Right ventricle myocardium superior (tissue), 1 donor: ENCODE measurements around the gene VCX. TPM values are rescaled to one million over a fixed set of nuclear protein-coding genes. Genes with fewer than 3 reads are reported as not detected.
"Not testable (repeated sequence)": the region's sequence is repeated elsewhere in the genome, so short reads cannot be mapped to it uniquely, and the experiment has no call there.

ENCODE experiments used
- ATAC-seq: fragments of 200-7000 bp; cut with Tn5 transposase; one replicate; pipeline ENCODE4 v1.9.1; 2020; ENCODE audit warnings: mild to moderate bottlenecking; ENCODE audit not compliant: poor library complexity
- DNase-seq: peaks from one replicate; pipeline ENCODE4 v3.0.0-alpha.2; 2020
- intact Hi-C: fragments of 100-400 bp; cut with DNase I; formaldehyde crosslinking; loops from one replicate; pipeline ENCODE4 v1.11.2; 2022
- long read RNA-seq: library from polyadenylated mRNA; unstranded; transcript quantifications from one replicate; pipeline ENCODE4 v2.0.0, GENCODE V29; 2021
- total RNA-seq: library from RNA; stranded (reverse); fragmentation: NEBNext Ultra II Directional; extraction: Animal tissue kit (Norgen Biotek cat#: 25700); gene quantifications from one replicate; pipeline ENCODE4 v1.2.1, GENCODE V29; 2021
- donor health status: DM: no; HTN: yes; CAD: no; lungs with severe emphysema.

The VCX gene
- total RNA-seq = not detected
- long read RNA-seq = 0 reads

GRCh38 chrX:7842871-7843270 lies at the start of gene VCX:
VCX (plus strand) TSS chrX:7843171; CDS start chrX:7843204, 33 bp downstream.
- DNase-seq, intact Hi-C loops, ATAC-seq: not testable (repeated sequence)

DNA sequence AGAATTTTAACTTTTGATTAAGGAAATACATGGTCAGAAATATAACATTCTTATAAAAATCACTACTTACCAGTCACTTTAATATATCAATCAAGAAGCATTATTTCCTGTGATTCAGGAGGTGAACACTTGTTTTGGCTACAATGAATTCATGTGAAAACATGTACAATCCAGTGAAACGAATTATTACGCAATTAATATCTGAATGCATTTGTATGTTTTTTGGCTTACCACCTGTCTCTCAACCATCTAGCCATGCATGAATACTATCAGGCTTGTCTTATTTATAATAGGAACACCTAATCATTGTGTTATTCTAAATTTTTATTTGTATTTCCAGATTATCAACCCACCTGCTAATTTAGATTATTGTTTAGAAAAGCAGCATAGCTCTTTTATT lies 44.6 kb upstream of the VCX start:
- DNase-seq = no peak
- no peak for ATAC-seq
- intact Hi-C loops = no loop called here

- DNase-seq (no peak), ATAC-seq (no peak)
- intact Hi-C loops = no loop called here
Observed at GRCh38 chrX:7801711-7802110, 41.3 kb upstream of the VCX start.

DNA sequence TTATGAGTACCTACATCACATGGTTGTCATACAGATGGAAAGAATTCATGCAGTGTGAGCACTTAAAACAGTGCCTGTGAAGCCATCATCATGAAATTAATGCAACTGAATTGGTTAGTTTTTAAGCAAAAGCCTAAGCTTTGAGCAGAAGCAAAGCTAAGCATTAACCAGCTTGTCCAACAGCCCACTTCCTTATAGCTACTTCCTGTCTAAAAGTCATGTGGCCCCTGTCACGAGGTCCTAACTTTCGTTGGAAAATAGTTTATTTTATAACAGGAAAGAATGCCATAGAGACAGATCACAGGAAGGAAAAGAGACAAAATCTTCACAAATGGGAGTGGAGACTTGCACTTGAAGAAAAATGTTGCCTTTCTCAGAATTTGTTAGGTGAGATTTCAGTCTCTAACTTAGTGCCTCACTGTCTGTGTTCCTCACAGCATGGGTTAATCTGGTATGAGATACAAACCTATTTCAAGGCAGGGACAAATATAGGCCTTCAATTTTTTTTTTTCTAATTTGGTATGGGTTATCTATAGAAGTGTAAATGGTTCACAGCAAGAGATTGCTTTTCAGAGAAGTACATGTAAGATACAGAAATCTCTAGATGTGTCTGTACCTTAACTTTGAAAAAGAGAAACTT lies 27.7 kb upstream of the VCX start:
- DNase-seq (no peak), ATAC-seq (no peak)
- intact Hi-C loops = no loop called here

DNA sequence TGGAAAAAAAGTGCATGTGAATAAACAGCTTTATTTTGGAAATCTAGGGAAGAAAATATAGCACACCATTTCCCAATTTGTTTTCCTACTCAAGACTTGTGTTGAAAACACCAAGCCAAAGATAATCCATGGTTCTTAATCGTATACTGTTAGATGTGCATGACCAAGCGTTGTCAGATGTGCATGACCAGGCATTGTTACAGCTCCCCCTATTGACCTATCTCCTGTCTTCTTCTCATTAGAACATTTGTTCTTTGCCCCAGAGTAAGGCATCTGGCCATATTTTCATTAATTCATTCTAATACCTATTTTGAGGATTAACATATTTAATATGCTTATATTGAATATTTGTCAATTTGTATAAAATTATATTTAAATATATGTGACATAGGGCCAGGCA lies 14.4 kb upstream of the VCX start:
- intact Hi-C loops = no loop called here
- ATAC-seq = no peak
- no peak for DNase-seq

DNA sequence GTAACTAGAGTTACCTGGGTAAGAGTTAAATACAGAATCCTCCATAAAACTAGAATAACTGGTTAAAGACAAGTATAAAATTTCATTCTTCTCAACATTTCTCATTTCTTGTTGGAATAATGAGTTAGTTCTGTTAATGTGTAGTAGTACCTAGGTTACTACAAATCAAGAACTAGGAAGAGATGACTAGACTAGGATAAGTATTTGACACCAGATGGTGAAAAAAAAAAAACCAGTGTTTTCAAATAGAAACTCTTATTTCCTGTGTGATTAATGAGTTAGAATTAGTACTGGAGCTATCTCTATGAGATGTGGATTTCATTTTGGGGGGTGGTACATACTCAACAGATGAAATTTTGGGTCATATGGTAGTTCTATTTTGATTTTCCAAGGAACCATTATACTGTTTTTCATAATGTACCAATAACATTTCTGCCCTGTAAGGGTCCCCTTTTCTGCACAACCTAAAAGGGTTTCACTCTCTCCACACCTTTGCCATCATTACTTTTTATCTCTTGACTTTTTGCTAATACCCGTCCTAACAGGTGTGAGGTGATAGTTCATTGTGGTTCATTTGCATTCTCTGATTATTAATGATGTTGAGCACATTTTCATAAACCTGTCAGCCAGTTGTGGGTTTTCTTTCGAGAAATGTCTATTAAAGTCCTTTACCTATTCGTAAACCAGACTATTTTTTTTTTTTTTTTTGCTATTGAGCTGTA lies 1.7 kb upstream of the VCX start:
- no peak for ATAC-seq
- intact Hi-C loops = no loop called here
- no peak for DNase-seq

- DNase-seq = no peak
- no peak for ATAC-seq
- intact Hi-C loops = no loop called here
Observed at GRCh38 chrX:7852166-7852565, 9.2 kb downstream of the VCX start.

DNA sequence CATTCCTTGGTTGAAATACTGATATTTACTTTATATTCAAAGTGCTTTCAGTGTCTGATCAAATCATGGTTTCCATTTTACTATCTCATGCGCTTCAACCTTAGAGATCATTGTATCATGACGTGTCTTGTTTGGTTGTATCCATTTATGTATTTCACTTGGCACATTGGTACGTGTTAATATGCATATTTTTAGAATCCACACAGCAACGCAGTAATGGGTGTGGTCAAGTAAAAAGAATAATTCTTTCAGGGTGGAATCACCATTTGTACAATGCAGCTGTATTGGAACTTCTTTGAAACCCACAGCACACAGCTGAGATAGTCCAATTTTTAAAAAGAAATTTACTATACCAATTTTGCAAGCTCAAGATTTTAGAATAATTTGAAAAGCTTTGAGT lies 29.1 kb downstream of the VCX start:
- ATAC-seq (no peak), DNase-seq (no peak)
- intact Hi-C loops = no loop called here

GRCh38 chrX:7876957-7877356 lies 34.0 kb downstream of the VCX start:
- no peak for ATAC-seq
- no peak for DNase-seq
- intact Hi-C loops = no loop called here

GRCh38 chrX:7889135-7889534 lies 46.2 kb downstream of the VCX start:
- intact Hi-C loops = no loop called here
- DNase-seq = no peak

GRCh38 chrX:7889680-7890079 lies 46.7 kb downstream of the VCX start:
- intact Hi-C loops = no loop called here
- DNase-seq (no peak), ATAC-seq (no peak)

More at GRCh38 chrX:7889135-7889534, 46.2 kb downstream of the VCX start:
- no peak for ATAC-seq

DNA sequence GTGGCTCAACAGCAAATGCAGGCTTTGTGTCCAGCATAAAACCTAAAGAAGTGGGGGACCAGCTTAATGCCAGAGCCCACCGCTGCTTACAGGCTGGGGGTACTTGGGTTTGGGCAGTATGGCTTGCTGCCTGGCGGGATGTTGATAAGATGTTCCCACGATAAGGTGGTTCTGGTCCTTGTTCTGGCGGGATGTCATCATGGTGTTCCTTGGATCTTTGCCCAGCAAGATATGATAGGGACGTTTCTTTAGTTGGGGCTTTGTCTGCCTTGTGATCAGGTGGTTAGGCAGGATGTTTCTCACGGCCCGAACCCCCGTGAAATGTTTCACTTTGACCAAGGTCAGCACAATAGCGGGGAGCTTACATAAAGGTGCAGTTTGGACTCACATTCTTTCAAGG lies 49.0 kb downstream of the VCX start:
- DNase-seq (no peak), ATAC-seq (peak; percentile 29)
- intact Hi-C loops = no loop called here

Other genes starting within 250 kb of the VCX start
- gene PNPLA4, start 84.2 kb downstream of the VCX start, total RNA-seq = 34.9 TPM